Vagina (tissue), 2 donors: ENCODE measurements around the gene TM7SF3. TPM values are rescaled to one million over a fixed set of nuclear protein-coding genes. Genes with fewer than 3 reads are reported as not detected.

Experiments used
- DNase-seq, 2 donors: peaks; one replicate each; pipeline ENCODE4 v3.0.0-alpha.2; 2017; ENCODE audit errors: extremely low spot score in 2 of 2
- H3K27ac ChIP-seq: fragments of 200-600 bp; sonication (generic); one replicate; pipeline ENCODE4 v1.5.1; 2019
- H3K27me3 ChIP-seq: fragments of 200-600 bp; sonication (generic); one replicate; pipeline ENCODE4 v1.5.1; 2019
- H3K36me3 ChIP-seq, 2 donors: fragments of 200-600 bp; sonication (generic); one replicate each; pipeline ENCODE4 v1.5.1; 2017 to 2019
- H3K4me1 ChIP-seq: fragments of 200-600 bp; sonication (generic); one replicate; pipeline ENCODE4 v1.5.1; 2019
- H3K4me3 ChIP-seq, 2 donors: fragments of 200-600 bp; sonication (generic); 1 replicate in 1 of 2; 2 replicates in 1 of 2; pipeline ENCODE4 v1.5.1; 2016 to 2019
- H3K9me3 ChIP-seq: fragments of 200-600 bp; sonication (generic); one replicate; pipeline ENCODE4 v1.5.1; 2019
- POLR2A ChIP-seq, 2 donors: fragments of 450-650 bp; IDR thresholded peaks; one replicate each; pipeline ENCODE4 v1.6.1; 2017; ENCODE audit warnings: antibody characterized with exemption in 2 of 2, mild to moderate bottlenecking in 2 of 2, moderate library complexity in 2 of 2
- POLR2AphosphoS5 ChIP-seq, 2 donors: sonication (generic); formaldehyde crosslinking; IDR thresholded peaks; one replicate each; pipeline ENCODE4 v1.9.0; 2017; ENCODE audit warnings: antibody characterized with exemption in 2 of 2, mild to moderate bottlenecking in 2 of 2, low read depth in 1 of 2; ENCODE audit not compliant: insufficient read depth in 1 of 2
- intact Hi-C: fragments of 100-400 bp; cut with DNase I; formaldehyde crosslinking; loops from one replicate; pipeline ENCODE4 v1.15.1; 2023
- total RNA-seq: library from RNA; depleted of rRNA; stranded (reverse); fragments of >200 nt; gene quantifications from one replicate; pipeline ENCODE4 v1.2.3, GENCODE V29; 2016
- TF ChIP-seq, protein P1 (sequence below), 3 experiments: fragments of 450-650 bp in 2 of 3; fragments of 200-600 bp in 1 of 3; sonication (generic) in 1 of 3; IDR thresholded peaks; one replicate each; pipeline ENCODE4 v1.5.1; 2017 to 2019; ENCODE audit warnings: antibody characterized with exemption in 3 of 3, mild to moderate bottlenecking in 2 of 3, moderate library complexity in 2 of 3

TM7SF3 gene
- total RNA-seq, 1 donor from 2014 or later, result 65.3 TPM

DNA sequence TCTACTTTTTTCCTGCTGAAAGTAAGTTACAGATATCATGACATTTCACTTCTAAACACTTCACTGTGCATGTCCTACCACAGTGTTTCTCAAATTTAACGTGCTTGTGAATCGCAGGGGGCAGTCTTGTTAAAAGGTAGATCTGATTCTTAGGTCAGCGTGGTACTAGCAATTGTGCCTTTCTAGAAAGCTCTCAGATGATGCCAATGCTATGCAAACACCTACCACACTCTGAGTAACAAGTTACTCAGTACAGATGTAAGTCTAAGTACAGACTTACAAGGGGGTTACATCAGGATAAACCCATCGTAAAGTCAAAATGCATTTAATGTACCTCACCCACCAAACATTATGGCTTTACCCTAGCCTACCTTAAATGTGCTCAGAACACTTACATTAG is 22.4 kb downstream of the TM7SF3 start:
- H3K27me3 ChIP-seq, result no peaks in the 10 kb centered on the region
- no peak for DNase-seq
- no peaks in the 10 kb centered on the region for H3K9me3 ChIP-seq
- peaks cover 0 to 29% of the 10 kb centered on the region in 2 donors for H3K36me3 ChIP-seq
- H3K4me3 ChIP-seq, result no peak overlapping the region
- intact Hi-C loops, result no loop called here
- H3K4me1 ChIP-seq, result no peaks in the 10 kb centered on the region
- H3K27ac ChIP-seq, result no peak overlapping the region
- TF ChIP-seq POLR2A (IDR thresholded peaks at IDR 0.05) (no peak), POLR2AphosphoS5 (IDR thresholded peaks at IDR 0.05; ENCODE audit: insufficient read depth in 1 of 2, low read depth in 1 of 2) (no peak)
- TF ChIP-seq, protein P1, sequence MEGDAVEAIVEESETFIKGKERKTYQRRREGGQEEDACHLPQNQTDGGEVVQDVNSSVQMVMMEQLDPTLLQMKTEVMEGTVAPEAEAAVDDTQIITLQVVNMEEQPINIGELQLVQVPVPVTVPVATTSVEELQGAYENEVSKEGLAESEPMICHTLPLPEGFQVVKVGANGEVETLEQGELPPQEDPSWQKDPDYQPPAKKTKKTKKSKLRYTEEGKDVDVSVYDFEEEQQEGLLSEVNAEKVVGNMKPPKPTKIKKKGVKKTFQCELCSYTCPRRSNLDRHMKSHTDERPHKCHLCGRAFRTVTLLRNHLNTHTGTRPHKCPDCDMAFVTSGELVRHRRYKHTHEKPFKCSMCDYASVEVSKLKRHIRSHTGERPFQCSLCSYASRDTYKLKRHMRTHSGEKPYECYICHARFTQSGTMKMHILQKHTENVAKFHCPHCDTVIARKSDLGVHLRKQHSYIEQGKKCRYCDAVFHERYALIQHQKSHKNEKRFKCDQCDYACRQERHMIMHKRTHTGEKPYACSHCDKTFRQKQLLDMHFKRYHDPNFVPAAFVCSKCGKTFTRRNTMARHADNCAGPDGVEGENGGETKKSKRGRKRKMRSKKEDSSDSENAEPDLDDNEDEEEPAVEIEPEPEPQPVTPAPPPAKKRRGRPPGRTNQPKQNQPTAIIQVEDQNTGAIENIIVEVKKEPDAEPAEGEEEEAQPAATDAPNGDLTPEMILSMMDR (IDR thresholded peaks at IDR 0.05), result no peak

DNA sequence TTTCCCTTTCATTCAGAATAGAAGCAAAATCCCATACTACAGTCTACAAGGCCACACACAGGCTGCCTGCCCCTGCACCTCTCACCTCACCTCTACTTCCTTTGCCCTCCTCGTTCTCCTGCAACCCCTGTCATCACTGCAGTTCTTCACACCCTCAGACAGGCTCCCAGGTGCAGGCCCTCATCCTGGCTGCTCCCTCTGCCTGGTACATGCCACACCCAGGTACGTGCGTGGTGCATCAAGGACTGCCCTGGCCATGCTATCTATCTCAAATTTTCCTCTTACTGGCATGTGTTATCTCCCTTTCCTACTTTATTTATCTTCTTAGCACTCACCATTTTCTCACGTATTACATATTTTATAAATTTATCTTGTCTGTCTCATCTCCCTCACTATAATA is 24.3 kb downstream of the TM7SF3 start:
- TF ChIP-seq POLR2AphosphoS5 (IDR thresholded peaks at IDR 0.05; ENCODE audit: insufficient read depth in 1 of 2, low read depth in 1 of 2) (no peak), POLR2A (IDR thresholded peaks at IDR 0.05) (no peak)
- intact Hi-C loops, result no loop called here
- H3K27ac ChIP-seq, result no peak overlapping the region
- H3K9me3 ChIP-seq, result no peaks in the 10 kb centered on the region
- peaks cover 0 to 24% of the 10 kb centered on the region in 2 donors for H3K36me3 ChIP-seq
- H3K27me3 ChIP-seq, result no peaks in the 10 kb centered on the region
- H3K4me3 ChIP-seq, result no peak overlapping the region
- H3K4me1 ChIP-seq, result no peaks in the 10 kb centered on the region
- DNase-seq, result no peak

DNA sequence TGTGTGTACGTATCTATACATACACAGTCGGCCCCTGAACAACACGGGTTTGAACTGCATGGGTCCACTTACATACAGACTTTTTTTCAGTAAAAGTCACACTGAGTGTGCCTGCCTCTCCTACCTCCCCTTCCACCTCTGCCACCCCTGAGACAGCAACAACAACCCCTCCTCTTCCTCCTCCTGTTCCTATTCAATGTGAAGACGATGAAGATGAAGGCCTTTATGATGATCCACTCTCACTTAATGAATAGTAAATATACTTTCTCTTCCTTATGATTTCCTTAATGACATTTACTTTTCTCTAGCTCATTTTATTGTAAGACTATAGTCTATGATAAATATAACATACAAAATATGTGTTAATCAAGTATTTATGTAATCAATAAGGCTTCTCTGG is 25.5 kb downstream of the TM7SF3 start:
- H3K9me3 ChIP-seq, result no peaks in the 10 kb centered on the region
- TF ChIP-seq, protein P1 (IDR thresholded peaks at IDR 0.05), result no peak
- no peak for TF ChIP-seq POLR2AphosphoS5 (IDR thresholded peaks at IDR 0.05; ENCODE audit: insufficient read depth in 1 of 2, low read depth in 1 of 2)
- no peak for TF ChIP-seq POLR2A (IDR thresholded peaks at IDR 0.05)
- H3K4me3 ChIP-seq, result no peak overlapping the region
- H3K27me3 ChIP-seq, result no peaks in the 10 kb centered on the region
- no peak for DNase-seq
- H3K36me3 ChIP-seq, result peaks cover 0 to 25% of the 10 kb centered on the region in 2 donors
- H3K4me1 ChIP-seq, result no peaks in the 10 kb centered on the region
- intact Hi-C loops, result no loop called here
- no peak overlapping the region for H3K27ac ChIP-seq

DNA sequence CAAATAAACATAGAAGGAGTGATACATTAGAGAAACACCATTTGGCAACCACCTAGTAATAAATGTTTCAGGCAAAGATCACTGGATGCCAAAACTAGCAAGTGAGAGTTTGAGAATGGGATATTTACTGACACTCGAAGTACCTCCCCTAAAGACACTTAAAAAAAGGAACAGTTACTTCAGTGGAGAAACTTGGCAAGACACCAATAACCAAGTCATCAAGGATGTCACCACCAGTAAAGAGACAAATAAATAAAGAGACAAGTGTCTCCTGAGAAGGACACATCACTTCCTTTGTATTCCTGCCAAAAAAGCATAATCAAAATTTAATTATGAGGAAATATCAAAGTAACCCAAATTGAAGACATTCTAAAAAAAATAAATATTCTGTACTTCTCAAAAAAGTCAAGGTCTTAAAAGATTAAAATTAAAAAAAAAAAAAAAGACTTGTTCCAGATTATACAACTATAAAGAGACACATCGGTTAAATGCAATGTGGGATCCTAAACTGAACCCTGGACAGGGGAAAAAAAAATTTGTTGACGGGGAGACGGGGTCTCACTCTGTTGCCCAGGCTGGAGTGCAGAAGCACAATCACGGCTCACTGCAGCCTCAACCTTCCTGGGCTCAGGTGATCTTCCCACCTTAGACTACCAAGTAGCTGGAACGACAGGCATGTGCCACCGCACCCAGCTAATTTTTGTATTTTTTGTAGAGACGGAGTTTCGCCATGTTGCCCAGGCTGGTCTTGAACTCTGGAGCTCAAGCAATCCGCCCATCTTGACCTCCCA is 26.4 kb downstream of the TM7SF3 start:
- H3K27ac ChIP-seq, result no peak overlapping the region
- no peaks in the 10 kb centered on the region for H3K4me1 ChIP-seq
- TF ChIP-seq POLR2A (IDR thresholded peaks at IDR 0.05) (no peak), POLR2AphosphoS5 (IDR thresholded peaks at IDR 0.05; ENCODE audit: insufficient read depth in 1 of 2, low read depth in 1 of 2) (no peak)
- TF ChIP-seq, protein P1 (IDR thresholded peaks at IDR 0.05), result no peak
- no peaks in the 10 kb centered on the region for H3K27me3 ChIP-seq
- H3K9me3 ChIP-seq, result no peaks in the 10 kb centered on the region
- H3K36me3 ChIP-seq, result peaks cover 0 to 20% of the 10 kb centered on the region in 2 donors
- no peak overlapping the region for H3K4me3 ChIP-seq
- DNase-seq, result no peak
- intact Hi-C loops, result no loop called here

DNA sequence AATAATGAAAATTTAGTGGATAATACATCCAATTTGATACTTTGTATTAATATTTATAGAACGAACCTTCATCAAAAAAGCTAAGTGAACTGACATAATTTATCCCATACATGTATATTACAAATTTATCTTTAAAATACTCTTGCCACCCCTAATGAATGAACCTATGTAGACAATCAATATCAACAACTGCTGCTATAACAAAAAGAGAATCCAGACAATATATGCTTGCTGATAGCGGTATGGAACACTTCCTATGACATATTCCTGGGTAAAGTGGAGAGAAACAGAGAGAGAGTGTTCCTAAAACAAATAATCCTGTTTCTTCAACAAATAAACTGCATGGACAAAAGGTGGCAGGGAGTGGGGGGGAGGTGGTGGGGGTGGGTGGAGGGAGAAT is 31.3 kb downstream of the TM7SF3 start:
- Histone ChIP-seq H3K4me3 (no peak overlapping the region), H3K4me1 (no peaks in the 10 kb centered on the region), H3K36me3 (peaks cover 0 to 27% of the 10 kb centered on the region in 2 donors), H3K9me3 (no peaks in the 10 kb centered on the region), H3K27me3 (no peaks in the 10 kb centered on the region), H3K27ac (no peak overlapping the region)
- intact Hi-C loops, result no loop called here
- DNase-seq, result no peak
- no peak for TF ChIP-seq POLR2AphosphoS5 (IDR thresholded peaks at IDR 0.05; ENCODE audit: insufficient read depth in 1 of 2, low read depth in 1 of 2)
- TF ChIP-seq, protein P1 (IDR thresholded peaks at IDR 0.05), result no peak
